Esophagus muscularis mucosa (tissue), 4 donors: ENCODE results near the gene TRPV4. TPM values are rescaled to one million over a fixed set of nuclear protein-coding genes. Genes with fewer than 3 reads are reported as not detected.

Experiments
- DNase-seq: peaks from one replicate; pipeline ENCODE4 v3.0.0-alpha.2; 2017; ENCODE audit errors: extremely low spot score
- H3K27ac ChIP-seq, 4 donors: fragments of 200-600 bp; sonication (generic); replicated peaks in 1 of 4; 1 replicate in 3 of 4; 2 replicates in 1 of 4; pipeline ENCODE4 v1.5.1; 2016 to 2019; ENCODE audit warnings: mild to moderate bottlenecking in 1 of 4
- H3K27me3 ChIP-seq, 4 donors: fragments of 200-600 bp; sonication (generic); one replicate each; pipeline versions ENCODE4 v1.5.1 to v1.6.0; 2016 to 2019
- H3K36me3 ChIP-seq, 4 donors: fragments of 200-600 bp; sonication (generic); one replicate each; pipeline ENCODE4 v1.5.1; 2016 to 2019
- H3K4me1 ChIP-seq, 4 donors: fragments of 200-600 bp; sonication (generic); one replicate each; pipeline ENCODE4 v1.5.1; 2016 to 2019
- H3K4me3 ChIP-seq, 4 donors: fragments of 200-600 bp; sonication (generic); 1 replicate in 2 of 4; 2 replicates in 2 of 4; pipeline ENCODE4 v1.5.1; 2016 to 2019; ENCODE audit warnings: mild to moderate bottlenecking in 4 of 4, moderate library complexity in 1 of 4
- H3K9me3 ChIP-seq, 4 donors: fragments of 200-600 bp; sonication (generic); 1 replicate in 3 of 4; 2 replicates in 1 of 4; pipeline ENCODE4 v1.5.1; 2016 to 2019
- EP300 ChIP-seq: sonication (generic); formaldehyde crosslinking; IDR thresholded peaks from one replicate; pipeline ENCODE4 v1.6.1; 2017; ENCODE audit warnings: antibody characterized with exemption
- POLR2A ChIP-seq: fragments of 450-650 bp; IDR thresholded peaks from one replicate; pipeline ENCODE4 v1.6.1; 2017; ENCODE audit warnings: antibody characterized with exemption, moderate library complexity, mild to moderate bottlenecking, low read depth
- POLR2AphosphoS5 ChIP-seq, 2 donors: sonication (generic); formaldehyde crosslinking; IDR thresholded peaks; one replicate each; pipeline ENCODE4 v1.6.1; 2017; ENCODE audit warnings: antibody characterized with exemption in 2 of 2
- WGBS: methylation state at CpG from one replicate; pipeline ENCODE4 v1.1.5; 2018; 5-methylcytosine and 5-hydroxymethylcytosine counted together
- intact Hi-C: fragments of 100-400 bp; cut with DNase I; formaldehyde crosslinking; loops from one replicate; pipeline ENCODE4 v1.15.1; 2023
- total RNA-seq, 4 donors: library from RNA; depleted of rRNA; stranded (reverse); fragments of >200 nt; gene quantifications; one replicate each; pipeline versions ENCODE4 v1.1.0 to v1.2.1, GENCODE V29; 2016
- TF ChIP-seq, protein P1 (sequence below), 3 experiments: fragments of 200-600 bp in 2 of 3; fragments of 450-650 bp in 1 of 3; sonication (generic) in 2 of 3; IDR thresholded peaks; one replicate each; pipeline ENCODE4 v1.5.1; 2017 to 2019; ENCODE audit warnings: antibody characterized with exemption in 3 of 3, mild to moderate bottlenecking in 2 of 3, moderate library complexity in 1 of 3

Gene TRPV4
- total RNA-seq, 4 donors from 2014 or later: under 0.01 to 0.63 (median 0.35) TPM

DNA sequence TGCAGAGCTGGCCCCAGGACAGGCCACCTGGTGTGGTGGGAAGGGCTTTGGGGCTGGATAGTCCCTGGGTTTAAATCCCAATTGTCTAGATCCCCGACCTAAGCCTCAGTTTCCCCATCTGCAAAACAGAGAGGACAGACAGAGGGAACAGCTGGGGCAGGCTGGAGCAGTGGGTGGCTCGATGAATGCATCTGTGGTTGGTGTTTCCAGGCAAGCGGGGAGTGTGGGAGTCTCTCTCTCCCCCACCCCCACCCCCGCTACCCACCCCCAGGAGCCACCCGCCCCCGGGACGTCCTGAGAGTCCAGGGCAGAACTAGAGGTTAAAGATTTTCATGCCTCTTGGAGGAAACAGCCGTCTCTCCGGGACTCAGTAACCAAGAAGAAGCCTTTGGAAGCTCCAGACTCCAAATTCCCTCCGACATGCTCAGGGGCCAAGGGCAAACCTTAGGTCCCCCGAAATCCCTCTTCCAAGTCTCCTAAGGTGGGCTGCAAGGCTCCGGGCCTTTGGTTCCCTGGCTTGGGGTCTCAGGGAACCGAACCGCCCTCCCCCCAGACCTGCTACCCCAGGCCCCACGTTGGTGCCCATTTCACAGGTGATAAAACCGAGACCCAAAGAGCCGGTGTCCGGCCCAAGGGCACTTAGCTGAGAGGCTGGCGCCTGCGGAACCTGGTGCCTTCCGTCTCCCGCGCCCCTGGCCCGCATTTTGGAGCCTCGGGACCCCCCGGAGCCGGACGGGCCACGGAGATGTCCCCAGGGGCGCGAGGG lies 474 bp downstream of the TRPV4 start:
- TF ChIP-seq, protein P1, sequence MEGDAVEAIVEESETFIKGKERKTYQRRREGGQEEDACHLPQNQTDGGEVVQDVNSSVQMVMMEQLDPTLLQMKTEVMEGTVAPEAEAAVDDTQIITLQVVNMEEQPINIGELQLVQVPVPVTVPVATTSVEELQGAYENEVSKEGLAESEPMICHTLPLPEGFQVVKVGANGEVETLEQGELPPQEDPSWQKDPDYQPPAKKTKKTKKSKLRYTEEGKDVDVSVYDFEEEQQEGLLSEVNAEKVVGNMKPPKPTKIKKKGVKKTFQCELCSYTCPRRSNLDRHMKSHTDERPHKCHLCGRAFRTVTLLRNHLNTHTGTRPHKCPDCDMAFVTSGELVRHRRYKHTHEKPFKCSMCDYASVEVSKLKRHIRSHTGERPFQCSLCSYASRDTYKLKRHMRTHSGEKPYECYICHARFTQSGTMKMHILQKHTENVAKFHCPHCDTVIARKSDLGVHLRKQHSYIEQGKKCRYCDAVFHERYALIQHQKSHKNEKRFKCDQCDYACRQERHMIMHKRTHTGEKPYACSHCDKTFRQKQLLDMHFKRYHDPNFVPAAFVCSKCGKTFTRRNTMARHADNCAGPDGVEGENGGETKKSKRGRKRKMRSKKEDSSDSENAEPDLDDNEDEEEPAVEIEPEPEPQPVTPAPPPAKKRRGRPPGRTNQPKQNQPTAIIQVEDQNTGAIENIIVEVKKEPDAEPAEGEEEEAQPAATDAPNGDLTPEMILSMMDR (IDR thresholded peaks at IDR 0.05): no peak
- TF ChIP-seq POLR2A: no peak
- intact Hi-C loops: no loop called here
- H3K27me3 ChIP-seq: peaks cover 4 to 63% (median 6%) of the 10 kb centered on the region in 4 donors
- peaks cover 2 to 18% (median 11%) of the 10 kb centered on the region in 4 donors for H3K4me1 ChIP-seq
- no peak for DNase-seq
- WGBS: 26% methylated on average over 10 of the region's 31 CpGs
- no peaks in the 10 kb centered on the region for H3K36me3 ChIP-seq
- no peaks in the 10 kb centered on the region for H3K9me3 ChIP-seq
- H3K27ac ChIP-seq: no peak overlapping the region
- H3K4me3 ChIP-seq: peak overlapping the region; percentile 49 to 63 (median 52)

DNA sequence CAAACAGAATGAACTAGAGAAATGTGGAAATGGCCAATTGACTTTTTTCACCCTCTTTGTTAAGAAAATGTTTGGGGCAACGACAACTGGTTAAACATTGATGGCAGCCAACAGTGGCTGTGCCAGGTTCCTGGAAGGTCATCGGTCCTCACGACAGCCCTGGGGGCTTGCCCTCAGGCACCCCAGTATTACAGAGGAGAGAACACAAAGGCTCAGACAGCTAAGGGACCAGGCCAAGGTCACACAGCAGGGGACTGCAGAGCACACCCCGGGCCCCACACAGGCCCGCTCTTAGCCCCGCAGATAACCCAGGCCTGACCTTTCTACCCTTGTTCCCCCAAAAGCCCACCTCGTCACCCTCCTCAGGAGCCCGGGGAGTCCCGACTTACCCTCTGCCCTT lies 1.3 kb downstream of the TRPV4 start:
- WGBS: 81% methylated on average over 9 of the region's 9 CpGs
- Histone ChIP-seq H3K36me3 (no peaks in the 10 kb centered on the region), H3K27ac (no peak overlapping the region), H3K9me3 (no peaks in the 10 kb centered on the region), H3K27me3 (peaks cover 4 to 63% (median 6%) of the 10 kb centered on the region in 4 donors), H3K4me1 (peaks cover 2 to 18% (median 11%) of the 10 kb centered on the region in 4 donors), H3K4me3 (no peak overlapping the region)
- no peak for TF ChIP-seq POLR2AphosphoS5 (IDR thresholded peaks at IDR 0.05)
- TF ChIP-seq, protein P1 (IDR thresholded peaks at IDR 0.05): no peak
- TF ChIP-seq POLR2A: no peak
- TF ChIP-seq EP300: no peak
- intact Hi-C loops: no loop called here
- no peak for DNase-seq

DNA sequence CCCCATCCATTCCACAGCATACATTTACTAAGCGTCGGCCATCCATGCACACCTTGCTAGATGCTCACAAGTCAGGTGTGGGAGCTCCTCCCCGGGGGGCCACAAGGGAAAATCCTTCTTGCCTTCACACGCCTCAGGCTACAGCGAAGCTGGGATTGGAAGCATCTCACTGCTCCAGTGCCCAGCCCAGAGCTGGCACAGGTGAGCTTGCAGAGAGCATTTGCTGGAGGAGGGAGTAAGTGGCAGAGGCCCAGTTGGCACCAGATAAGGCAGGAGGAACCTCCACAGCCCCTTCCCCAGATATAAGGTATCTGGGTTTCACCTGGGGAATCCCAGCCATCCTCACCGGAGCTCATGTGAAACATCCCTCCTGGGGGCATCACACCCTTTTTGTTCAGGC lies 1.8 kb downstream of the TRPV4 start:
- H3K27me3 ChIP-seq: peaks cover 4 to 63% (median 6%) of the 10 kb centered on the region in 4 donors
- intact Hi-C loops: no loop called here

DNA sequence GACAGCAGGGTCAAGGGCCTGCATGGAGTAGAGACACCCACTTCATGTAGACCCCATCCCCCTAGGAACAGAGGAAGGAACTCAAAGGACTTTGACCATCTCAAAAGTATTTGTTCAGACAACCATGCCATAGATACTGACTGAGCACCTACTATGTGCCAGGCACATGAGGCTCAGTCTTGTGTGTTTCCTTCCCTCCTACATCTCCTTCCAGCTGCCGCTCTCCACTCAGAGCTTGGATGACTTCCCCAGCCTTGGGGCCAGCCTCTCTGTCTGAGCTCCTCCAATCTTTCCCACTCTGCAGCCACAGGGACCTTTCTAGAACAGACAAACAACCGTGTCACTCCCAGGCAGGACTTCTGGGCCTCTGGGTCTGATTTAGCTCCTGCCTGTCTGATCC lies 2.5 kb downstream of the TRPV4 start:
- no peaks in the 10 kb centered on the region for H3K9me3 ChIP-seq
- WGBS: 75% methylated on average over 2 of the region's 2 CpGs
- H3K27me3 ChIP-seq: peaks cover 4 to 63% (median 6%) of the 10 kb centered on the region in 4 donors
- no peak overlapping the region for H3K27ac ChIP-seq
- intact Hi-C loops: no loop called here
- peaks cover 2 to 18% (median 11%) of the 10 kb centered on the region in 4 donors for H3K4me1 ChIP-seq
- TF ChIP-seq POLR2AphosphoS5 (IDR thresholded peaks at IDR 0.05): no peak
- TF ChIP-seq POLR2A: no peak
- TF ChIP-seq, protein P1 (IDR thresholded peaks at IDR 0.05): no peak
- TF ChIP-seq EP300: no peak
- DNase-seq: no peak
- H3K36me3 ChIP-seq: no peaks in the 10 kb centered on the region
- no peak overlapping the region for H3K4me3 ChIP-seq

More for the DNA sequence above, 1.8 kb downstream of the TRPV4 start:
- 88% methylated on average over 6 of the region's 6 CpGs for WGBS
- Histone ChIP-seq H3K9me3 (no peaks in the 10 kb centered on the region), H3K36me3 (no peaks in the 10 kb centered on the region), H3K4me1 (peaks cover 2 to 18% (median 11%) of the 10 kb centered on the region in 4 donors), H3K4me3 (no peak overlapping the region), H3K27ac (no peak overlapping the region)
- TF ChIP-seq, protein P1 (IDR thresholded peaks at IDR 0.05): no peak
- DNase-seq: no peak

DNA sequence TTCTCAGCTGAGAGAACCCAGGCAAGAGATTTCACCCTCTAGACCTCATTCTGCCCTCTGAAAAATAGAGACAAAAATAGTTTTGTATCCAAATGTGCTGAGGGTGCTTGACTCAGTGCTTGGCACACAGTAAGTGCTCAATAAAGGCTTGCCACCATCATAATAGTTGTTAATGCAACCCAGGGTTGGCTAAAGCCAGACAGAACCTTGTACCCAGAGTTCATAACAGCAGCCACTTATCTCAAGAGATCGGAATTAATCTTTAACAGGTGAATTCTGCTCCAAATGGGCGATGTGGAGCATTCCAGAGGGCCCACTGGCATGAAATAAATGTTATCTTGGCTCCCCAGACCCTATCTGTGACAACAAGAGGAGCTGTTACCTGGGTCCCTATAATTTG lies 2.9 kb downstream of the TRPV4 start:
- Histone ChIP-seq H3K4me1 (peaks cover 2 to 18% (median 11%) of the 10 kb centered on the region in 4 donors), H3K4me3 (no peak overlapping the region), H3K27me3 (peaks cover 4 to 63% (median 6%) of the 10 kb centered on the region in 4 donors), H3K9me3 (no peaks in the 10 kb centered on the region), H3K36me3 (no peaks in the 10 kb centered on the region), H3K27ac (no peak overlapping the region)
- DNase-seq: no peak
- intact Hi-C loops: no loop called here
- TF ChIP-seq, protein P1 (IDR thresholded peaks at IDR 0.05): no peak
- TF ChIP-seq EP300 (no peak), POLR2A (no peak), POLR2AphosphoS5 (IDR thresholded peaks at IDR 0.05) (no peak)
- WGBS: 100% methylated on average over 2 of the region's 2 CpGs
